CD4-positive, alpha-beta T cell (primary cell): ENCODE data around the gene RPL13A. TPM values are rescaled to one million over a fixed set of nuclear protein-coding genes. Genes with fewer than 3 reads are reported as not detected.
A peak's percentile ranks its signal among the peaks of the same experiment; 100 is the strongest.

Source experiments
- ATAC-seq: fragments of 200-7000 bp; cut with Tn5 transposase; one replicate; pipeline ENCODE4 v1.10.0; 2022; ENCODE audit warnings: mild to moderate bottlenecking; ENCODE audit not compliant: poor library complexity
- CTCF ChIA-PET: fragments of 350-600 bp; sonication (Branson Sonifier 250); formaldehyde crosslinking; loops from one replicate; lab custom pipeline; 2021; ENCODE audit warnings: antibody characterized with exemption, inconsistent platforms; lab: Charles Lee
- POLR2A ChIA-PET: fragments of 350-600 bp; sonication (Branson Sonifier 250); formaldehyde crosslinking; loops from one replicate; lab custom pipeline; 2021; ENCODE audit warnings: antibody characterized with exemption, inconsistent platforms; lab: Charles Lee
- DNase-seq, 14 experiments: peaks; one replicate each; pipeline ENCODE4 v3.0.0-alpha.2; 2013 to 2020; ENCODE audit warnings: mixed read lengths in 2 of 14
- H3K27ac ChIP-seq, 2 donors: one replicate each; pipeline versions ENCODE4 v1.5.1 to v1.7.0; 2013; ENCODE audit warnings: low read length in 2 of 2, low read depth in 1 of 2, mild to moderate bottlenecking in 1 of 2
- H3K27me3 ChIP-seq, 2 experiments: 1 replicate in 1 of 2; 2 replicates in 1 of 2; pipeline versions ENCODE4 v1.6.1 to v1.7.0; 2013; ENCODE audit warnings: low read length in 2 of 2, control low read depth in 1 of 2, mild to moderate bottlenecking in 1 of 2, moderate library complexity in 1 of 2; ENCODE audit not compliant: insufficient read depth in 2 of 2, control insufficient read depth in 1 of 2
- H3K36me3 ChIP-seq: one replicate; pipeline ENCODE4 v1.6.1; 2013; ENCODE audit warnings: low read length, control low read depth; ENCODE audit not compliant: insufficient read depth
- H3K4me1 ChIP-seq: one replicate; pipeline ENCODE4 v1.6.1; 2013; ENCODE audit warnings: low read length, control low read depth; ENCODE audit not compliant: insufficient read depth
- H3K4me3 ChIP-seq: one replicate; pipeline ENCODE4 v1.5.1; 2013; ENCODE audit warnings: mild to moderate bottlenecking, low read length, moderate library complexity
- H3K9me3 ChIP-seq, 2 experiments: 1 replicate in 1 of 2; 2 replicates in 1 of 2; pipeline versions ENCODE4 v1.6.1 to v1.7.0; 2013; ENCODE audit warnings: low read length in 2 of 2, mild to moderate bottlenecking in 2 of 2, control low read depth in 1 of 2, moderate library complexity in 1 of 2; ENCODE audit not compliant: control insufficient read depth in 1 of 2, insufficient read depth in 1 of 2
- H3K27ac Mint-ChIP-seq: one replicate; pipeline ENCODE4 v1.8.0; 2020; ENCODE audit warnings: mixed read lengths
- H3K27me3 Mint-ChIP-seq: one replicate; pipeline ENCODE4 v1.8.0; 2021; ENCODE audit warnings: mixed read lengths
- H3K36me3 Mint-ChIP-seq: one replicate; pipeline ENCODE4 v1.8.0; 2021; ENCODE audit warnings: low read depth, mixed read lengths
- H3K4me1 Mint-ChIP-seq: one replicate; pipeline ENCODE4 v1.8.0; 2021; ENCODE audit warnings: low read depth, mixed read lengths
- H3K4me3 Mint-ChIP-seq: one replicate; pipeline ENCODE4 v1.8.0; 2020; ENCODE audit warnings: mild to moderate bottlenecking, mixed read lengths
- H3K9me3 Mint-ChIP-seq: one replicate; pipeline ENCODE4 v1.8.0; 2020; ENCODE audit warnings: mixed read lengths
- intact Hi-C, 2 experiments: fragments of 100-400 bp; cut with DNase I in 1 of 2; cut with micrococcal nuclease in 1 of 2; formaldehyde crosslinking; loops; one replicate each; pipeline versions ENCODE4 v1.15.1 to v1.9.0; 2023 to 2025; cut with DNase I, micrococcal nuclease
- total RNA-seq, 174 experiments: library from RNA in 2 of 174; stranded (reverse) in 2 of 174; gene quantifications; one replicate each; pipeline ENCODE4 v1.2.3 and lab custom pipeline; 2021 to 2026
- TF ChIP-seq, protein P1 (sequence below): fragments of 200-600 bp; IDR thresholded peaks from one replicate; pipeline ENCODE4 v1.8.0; 2022; ENCODE audit warnings: antibody characterized with exemption, mild to moderate bottlenecking

The RPL13A gene
- total RNA-seq, 2 experiments from 2014 or later = 5,328 to 5,481 TPM

DNA sequence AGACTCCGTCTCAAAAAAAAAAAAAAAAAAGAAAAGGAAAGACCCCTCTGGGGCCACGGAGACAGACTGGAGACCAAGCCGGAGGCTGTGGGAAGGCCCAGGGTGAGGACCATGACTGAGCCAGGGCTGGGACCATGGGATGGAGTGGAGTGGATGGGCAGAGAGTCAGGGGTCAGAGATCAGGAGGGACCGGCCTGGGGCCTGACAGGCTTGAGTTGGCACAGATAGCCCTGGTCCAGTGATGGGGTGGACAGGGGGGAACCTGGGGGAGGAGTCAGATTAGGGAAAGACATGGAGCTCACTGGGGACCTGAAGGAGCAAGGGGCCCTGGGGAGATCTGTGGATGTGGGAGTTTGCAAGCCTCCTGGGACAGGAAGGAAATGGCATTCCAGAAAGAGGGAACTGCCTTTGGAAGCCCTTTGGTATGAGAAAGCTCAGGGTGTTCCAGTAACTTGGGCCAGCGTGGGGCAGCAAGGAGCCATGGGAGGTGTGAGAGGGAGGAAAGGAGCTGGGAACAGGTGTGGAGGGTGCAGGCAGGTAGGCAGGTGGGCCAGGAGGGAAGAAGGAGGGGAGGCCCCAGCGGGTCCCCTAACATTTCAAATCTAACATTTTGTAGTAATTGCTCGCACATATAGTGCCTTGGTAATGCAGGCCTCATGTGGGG, 6.3 kb upstream of the RPL13A start:
- H3K4me1 ChIP-seq = peaks cover 57% of the 10 kb centered on the region
- no peak for ATAC-seq
- TF ChIP-seq, protein P1, sequence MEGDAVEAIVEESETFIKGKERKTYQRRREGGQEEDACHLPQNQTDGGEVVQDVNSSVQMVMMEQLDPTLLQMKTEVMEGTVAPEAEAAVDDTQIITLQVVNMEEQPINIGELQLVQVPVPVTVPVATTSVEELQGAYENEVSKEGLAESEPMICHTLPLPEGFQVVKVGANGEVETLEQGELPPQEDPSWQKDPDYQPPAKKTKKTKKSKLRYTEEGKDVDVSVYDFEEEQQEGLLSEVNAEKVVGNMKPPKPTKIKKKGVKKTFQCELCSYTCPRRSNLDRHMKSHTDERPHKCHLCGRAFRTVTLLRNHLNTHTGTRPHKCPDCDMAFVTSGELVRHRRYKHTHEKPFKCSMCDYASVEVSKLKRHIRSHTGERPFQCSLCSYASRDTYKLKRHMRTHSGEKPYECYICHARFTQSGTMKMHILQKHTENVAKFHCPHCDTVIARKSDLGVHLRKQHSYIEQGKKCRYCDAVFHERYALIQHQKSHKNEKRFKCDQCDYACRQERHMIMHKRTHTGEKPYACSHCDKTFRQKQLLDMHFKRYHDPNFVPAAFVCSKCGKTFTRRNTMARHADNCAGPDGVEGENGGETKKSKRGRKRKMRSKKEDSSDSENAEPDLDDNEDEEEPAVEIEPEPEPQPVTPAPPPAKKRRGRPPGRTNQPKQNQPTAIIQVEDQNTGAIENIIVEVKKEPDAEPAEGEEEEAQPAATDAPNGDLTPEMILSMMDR = no peak
- Mint-ChIP-seq H3K4me1 (peaks cover 11% of the 10 kb centered on the region), H3K9me3 (no peaks in the 10 kb centered on the region), H3K4me3 (peak overlapping the region; percentile 16), H3K36me3 (peaks cover 83% of the 10 kb centered on the region), H3K27ac (peak overlapping the region; percentile 59), H3K27me3 (no peaks in the 10 kb centered on the region)
- H3K9me3 ChIP-seq = no peaks in the 10 kb centered on the region
- no peaks in the 10 kb centered on the region for H3K27me3 ChIP-seq
- peak in 1 of 14 experiments; percentile 26 for DNase-seq
- POLR2A ChIA-PET = interaction anchor here (0.6 to 1.8 kb wide), 2 partner anchors 12 to 168 kb away, joined by 4 read pairs; no protein-coding TSS in a partner anchor
- peak overlapping the region in 1 of 2 donors; percentile 35 for H3K27ac ChIP-seq
- CTCF ChIA-PET = interaction anchor here (0.7 kb wide), 2 partner anchors 38 to 65 kb away, joined by 3 read pairs; no protein-coding TSS in a partner anchor
- H3K4me3 ChIP-seq = no peak overlapping the region
- intact Hi-C loops = loop anchor here in 1 of 2 experiments (10.0 kb wide), 1 partner anchor 396 kb away; the partner anchor contains the start of gene SNRNP70
- H3K36me3 ChIP-seq = peaks cover 78% of the 10 kb centered on the region

DNA sequence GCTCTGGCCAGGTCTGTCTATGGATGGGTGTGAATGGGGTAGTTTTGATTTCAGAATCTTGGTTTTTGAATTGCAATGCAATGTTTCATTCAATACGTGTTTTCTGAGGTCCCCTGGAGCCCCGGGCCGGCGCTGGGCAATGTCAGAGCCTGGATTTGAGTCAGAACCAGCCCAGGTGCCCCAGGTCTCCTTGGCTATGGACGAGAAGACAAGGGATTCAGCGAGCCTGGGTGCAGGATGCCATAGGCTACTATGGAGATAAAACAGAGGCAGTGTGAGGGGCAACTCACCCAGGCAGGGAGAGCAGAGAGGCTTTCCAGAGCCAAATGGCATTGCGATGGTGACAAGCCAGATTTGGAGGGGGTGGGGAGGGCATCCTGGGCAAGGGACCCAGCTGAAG, 1.2 kb upstream of the RPL13A start:
- TF ChIP-seq, protein P1 = no peak
- Histone ChIP-seq H3K27me3 (no peaks in the 10 kb centered on the region), H3K36me3 (peaks cover 81% of the 10 kb centered on the region), H3K4me3 (no peak overlapping the region), H3K27ac (no peak overlapping the region), H3K9me3 (no peaks in the 10 kb centered on the region), H3K4me1 (peaks cover 59% of the 10 kb centered on the region)
- Mint-ChIP-seq H3K27ac (peak overlapping the region; percentile 85), H3K36me3 (peaks cover 91% of the 10 kb centered on the region), H3K4me3 (peak overlapping the region; percentile 71), H3K27me3 (no peaks in the 10 kb centered on the region), H3K4me1 (peaks cover 48% of the 10 kb centered on the region), H3K9me3 (no peaks in the 10 kb centered on the region)
- ATAC-seq (no peak), DNase-seq (no peak)
- ChIA-PET CTCF (interaction anchor here (1.3 kb wide), 1 partner anchor 10 kb away, joined by 4 read pairs; no protein-coding TSS in a partner anchor), POLR2A (interaction anchor here (3.5 kb wide), 1 partner anchor 10 kb away, joined by 52 read pairs; the partner anchor contains the start of gene RPS11)
- intact Hi-C loops = loop anchor here in 1 of 2 experiments (10.0 kb wide), 1 partner anchor 401 kb away; the partner anchor contains the start of gene SNRNP70

DNA sequence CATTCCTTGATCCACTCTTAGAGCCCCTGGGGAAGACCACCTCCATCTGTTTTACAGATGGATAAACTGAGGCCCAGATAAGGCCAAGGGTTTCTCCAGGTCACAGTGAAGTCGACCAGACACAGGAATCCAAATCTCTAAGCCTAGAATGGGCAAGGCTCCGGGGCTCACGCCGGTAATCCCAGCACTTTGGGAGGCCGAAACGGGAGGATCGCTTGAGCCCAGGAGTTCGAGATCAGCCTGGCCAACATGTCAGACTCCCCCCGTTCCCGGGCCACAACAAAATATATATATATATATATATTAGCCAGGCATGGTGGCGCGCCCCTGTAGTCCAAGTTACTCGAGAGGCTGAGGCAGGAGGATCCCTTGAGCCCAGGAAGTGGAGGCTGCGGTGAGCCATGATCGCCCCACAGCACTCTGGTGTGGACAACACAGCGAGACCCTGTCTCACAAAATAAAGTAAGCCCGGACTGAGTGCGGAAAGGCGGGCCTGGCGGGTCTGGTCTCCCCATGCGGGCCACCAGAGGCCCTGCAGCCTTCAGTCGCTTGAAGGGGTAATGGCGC, 615 bp upstream of the RPL13A start:
- Histone ChIP-seq H3K36me3 (peaks cover 82% of the 10 kb centered on the region), H3K27ac (peak overlapping the region; percentile 60 to 81), H3K4me3 (peak overlapping the region; percentile 15), H3K4me1 (peaks cover 61% of the 10 kb centered on the region), H3K9me3 (peaks cover 0 to 3% of the 10 kb centered on the region in 2 experiments), H3K27me3 (no peaks in the 10 kb centered on the region)
- H3K4me3 Mint-ChIP-seq = peak overlapping the region; percentile 91
- POLR2A ChIA-PET = interaction anchor here (1.1 to 3.5 kb wide), 13 partner anchors 9 to 190 kb away, joined by 3 to 52 read pairs (median 7); partner anchors contain the start of genes ALDH16A1, PIH1D1 and RPS11
- peak overlapping the region; percentile 92 for H3K27ac Mint-ChIP-seq
- CTCF ChIA-PET = no interaction called here
- intact Hi-C loops = loop anchor here (1.0 to 10.0 kb wide), 3 partner anchors 10 to 402 kb away; partner anchors contain the start of genes ALDH16A1 (in 1 of the 2), RPS11 (in 1 of the 2) and SNRNP70 (in 1 of the 2)
- H3K36me3 Mint-ChIP-seq = peaks cover 91% of the 10 kb centered on the region
- no peak for ATAC-seq
- peaks cover 49% of the 10 kb centered on the region for H3K4me1 Mint-ChIP-seq
- H3K9me3 Mint-ChIP-seq = no peaks in the 10 kb centered on the region
- no peaks in the 10 kb centered on the region for H3K27me3 Mint-ChIP-seq
- TF ChIP-seq, protein P1 = no peak
- DNase-seq = no peak
